GM21526 (cell line): ENCODE results near the gene MYH15.

Source experiments
- ATAC-seq: cut with Tn5 transposase; IDR thresholded peaks from one replicate; pipeline ENCODE4 v1.9.1; 2021; ENCODE audit warnings: moderate library complexity; ENCODE audit not compliant: unreplicated experiment, low FRiP score

Gene MYH15

DNA sequence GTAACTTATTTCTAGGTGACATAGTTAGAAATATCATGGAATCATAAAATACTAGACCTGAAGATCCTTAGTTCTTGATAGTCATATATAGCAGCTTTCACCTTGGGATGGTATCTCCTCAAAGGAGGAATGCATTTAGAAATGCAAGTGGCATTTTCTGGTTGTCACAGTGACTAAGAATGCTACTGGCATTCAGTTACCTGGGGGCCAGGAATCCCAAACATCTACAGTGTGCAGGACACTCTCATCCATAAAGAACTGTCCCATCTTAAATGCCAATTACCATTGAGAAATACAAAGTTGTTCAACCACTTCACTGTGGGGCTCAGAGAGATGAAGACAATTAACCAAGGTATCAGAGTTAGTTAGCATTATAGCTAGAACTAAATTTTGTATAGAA, 36.7 kb downstream of the MYH15 start:
- ATAC-seq = no peak

DNA sequence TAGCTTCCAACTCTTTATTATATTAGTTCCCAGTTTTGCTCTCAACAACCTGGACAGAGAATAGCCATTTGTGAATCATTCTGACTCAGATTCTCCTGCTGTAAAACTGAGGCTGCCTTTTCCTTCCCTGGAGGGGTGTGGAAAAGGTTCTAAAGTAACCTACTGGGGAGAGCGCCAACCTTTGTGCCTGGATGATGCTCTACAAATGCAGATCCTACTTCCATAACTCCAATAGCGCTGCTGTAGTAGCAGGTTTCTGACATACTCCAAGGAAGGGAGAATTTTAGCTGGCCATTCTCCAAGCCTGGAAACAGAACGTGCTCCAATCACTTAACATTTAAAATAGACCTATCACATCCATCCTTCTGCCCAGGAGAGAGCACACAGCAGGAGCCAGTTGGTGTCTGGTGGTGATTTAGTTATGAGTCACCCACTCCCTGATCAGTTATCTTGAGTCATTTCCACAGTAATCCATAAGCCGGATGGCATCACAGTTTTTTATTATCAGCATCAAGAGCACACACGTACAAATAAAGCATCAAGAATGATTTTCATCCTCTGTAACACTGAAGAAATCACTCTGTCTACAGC, 38.3 kb downstream of the MYH15 start:
- no peak for ATAC-seq

DNA sequence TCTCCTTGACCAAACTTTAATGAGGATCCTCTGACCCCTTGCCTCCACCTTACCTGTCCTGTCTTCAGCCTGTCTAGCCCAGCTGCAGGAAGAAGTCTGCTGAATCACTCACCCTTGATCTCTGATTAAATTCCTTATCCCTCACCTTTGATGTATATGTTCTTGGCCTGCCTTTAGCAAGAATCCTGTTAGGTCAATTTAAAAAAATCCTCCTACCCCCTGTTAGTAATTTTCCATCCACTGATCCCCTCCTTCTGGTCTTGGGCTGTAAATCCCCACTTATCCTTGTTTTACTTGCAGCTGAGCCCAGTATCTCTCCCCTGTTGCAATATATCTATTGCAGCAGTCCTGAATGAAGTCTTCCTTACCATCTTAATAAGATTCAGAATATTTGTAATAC, 39.0 kb downstream of the MYH15 start:
- ATAC-seq = no peak

DNA sequence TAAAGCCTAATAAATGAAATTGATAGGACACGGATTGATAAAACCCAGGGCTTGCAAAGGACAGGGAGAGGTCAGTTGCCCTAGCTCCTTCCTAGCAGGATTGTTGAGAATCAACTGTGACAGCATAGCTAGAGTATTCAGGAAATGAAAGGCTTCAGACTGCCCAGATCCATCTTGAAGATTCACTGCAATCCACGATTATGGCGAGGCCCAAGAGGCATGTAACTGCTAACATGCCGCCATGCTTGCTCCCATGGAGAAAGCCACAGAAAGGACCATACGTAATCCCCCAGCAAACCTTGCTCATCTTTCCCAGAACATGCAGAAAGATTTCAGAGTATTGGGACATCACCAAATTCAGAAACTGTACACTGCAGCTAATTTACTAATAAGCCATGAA, 41.3 kb downstream of the MYH15 start:
- no peak for ATAC-seq

DNA sequence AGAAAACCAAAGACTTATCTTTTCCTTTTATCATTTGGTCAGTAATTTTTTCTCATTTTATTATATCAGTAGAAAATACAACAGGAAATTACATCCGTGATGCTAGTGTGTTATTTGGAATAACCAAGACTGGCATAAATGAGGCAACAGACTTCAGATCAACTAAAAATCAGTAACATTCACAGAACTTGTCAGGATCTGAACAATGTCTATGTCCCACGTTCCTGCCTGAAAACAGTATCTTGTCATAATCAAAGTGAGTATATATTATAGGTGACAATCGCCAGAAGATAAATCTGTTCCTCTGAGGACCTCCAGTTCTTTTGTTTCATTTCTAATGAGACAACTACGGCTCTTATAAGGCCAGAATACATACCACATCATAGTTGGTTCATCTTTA, 41.8 kb downstream of the MYH15 start:
- no peak for ATAC-seq

DNA sequence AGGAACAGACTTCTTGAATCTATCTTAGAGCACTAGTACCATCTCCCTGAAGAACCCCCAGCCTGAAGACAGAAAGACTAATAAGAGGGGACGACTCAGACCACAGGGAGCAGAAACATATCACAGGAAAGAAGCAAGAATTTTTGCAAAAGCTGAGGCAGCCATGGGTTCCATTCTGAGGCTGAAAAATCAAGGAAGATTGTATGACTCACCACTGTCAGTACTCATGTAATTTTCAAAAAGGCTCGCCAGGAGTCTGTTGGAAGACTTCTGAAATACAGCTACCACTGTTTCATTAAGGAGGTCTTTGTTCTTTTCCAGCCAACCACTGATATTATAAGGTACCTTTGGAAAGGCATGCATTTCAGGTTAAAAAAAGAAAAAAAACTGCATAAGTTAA, 47.5 kb downstream of the MYH15 start:
- ATAC-seq = no peak

DNA sequence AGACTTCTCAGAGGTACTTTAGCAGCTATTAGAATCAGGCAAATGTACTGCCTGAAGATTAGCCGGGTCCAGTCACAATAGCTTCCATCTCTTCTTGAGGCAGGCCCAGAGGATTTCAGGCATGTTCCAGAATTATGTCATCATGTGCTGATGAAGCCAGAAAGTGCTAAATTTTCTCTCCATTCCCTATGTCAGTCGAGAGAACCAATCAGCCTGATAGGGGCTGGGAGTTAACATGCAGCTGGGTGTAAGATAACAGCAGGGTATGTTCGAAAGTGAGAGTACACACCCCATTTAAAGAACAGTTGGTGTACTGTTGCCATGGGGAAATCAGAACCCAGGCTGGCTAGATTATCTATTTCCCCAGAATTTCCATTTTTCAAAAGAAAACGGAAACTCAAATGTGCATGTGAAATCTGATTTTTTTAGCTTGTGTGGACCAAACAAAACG, 48.7 kb downstream of the MYH15 start:
- ATAC-seq = peak; percentile 65

DNA sequence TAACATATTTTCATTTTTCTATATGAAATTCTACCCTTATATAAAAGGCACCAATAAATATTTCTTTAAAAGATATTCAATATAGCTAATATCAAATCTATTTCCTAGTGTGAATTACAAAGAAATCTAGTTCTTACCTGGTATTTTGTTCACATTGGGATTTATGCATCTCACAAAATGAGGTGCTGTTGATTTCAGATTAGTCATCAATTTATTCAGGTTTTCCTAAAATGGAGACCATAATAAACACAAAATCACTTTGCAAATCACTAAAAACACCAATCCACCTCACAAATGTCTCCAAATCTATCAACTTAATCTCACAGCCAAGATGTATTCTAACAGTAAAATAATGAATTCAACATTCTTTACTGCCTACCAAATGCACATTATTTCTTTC, 51.2 kb downstream of the MYH15 start:
- no peak for ATAC-seq

DNA sequence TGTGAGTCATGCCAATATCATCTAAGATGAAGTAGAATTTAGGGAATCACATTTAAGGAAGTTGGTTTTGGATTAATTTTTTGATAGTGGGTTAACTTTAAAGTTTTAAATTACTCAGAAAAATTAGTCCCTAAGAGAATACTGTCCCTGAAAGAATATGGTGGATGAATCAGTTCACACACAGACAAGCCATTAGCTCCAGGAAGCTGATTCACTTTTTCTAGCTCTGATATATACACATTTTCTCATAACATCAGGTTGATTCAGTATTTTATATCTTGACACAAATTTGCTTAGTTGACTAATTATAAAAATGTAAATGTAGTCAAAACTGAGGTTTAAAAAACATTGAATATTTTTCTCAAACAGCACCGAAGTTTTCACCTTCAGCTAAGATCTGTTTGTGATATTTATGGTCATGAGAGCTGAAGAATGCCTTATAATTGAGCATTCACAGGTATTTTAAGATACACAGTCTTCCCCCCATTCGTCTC, 55.1 kb downstream of the MYH15 start:
- ATAC-seq = no peak

DNA sequence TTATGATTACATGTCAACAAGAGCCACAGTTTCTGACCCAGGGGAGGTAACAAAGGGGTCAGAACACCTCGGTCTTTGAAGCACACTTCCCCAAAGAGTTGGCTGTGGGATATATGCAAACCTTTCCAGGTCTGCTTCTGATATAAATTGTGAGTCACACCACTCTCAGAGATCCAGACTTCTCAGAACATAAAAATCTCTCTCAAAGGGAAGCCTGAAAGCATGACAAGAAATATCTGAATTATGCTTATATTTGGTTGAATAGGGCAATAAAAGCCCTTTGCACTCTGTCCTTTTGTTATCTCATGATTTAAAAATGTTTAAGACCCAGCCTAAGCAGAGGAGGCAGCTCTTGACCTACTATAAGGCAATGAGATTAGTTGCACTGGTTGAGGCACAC, 56.8 kb downstream of the MYH15 start:
- no peak for ATAC-seq

DNA sequence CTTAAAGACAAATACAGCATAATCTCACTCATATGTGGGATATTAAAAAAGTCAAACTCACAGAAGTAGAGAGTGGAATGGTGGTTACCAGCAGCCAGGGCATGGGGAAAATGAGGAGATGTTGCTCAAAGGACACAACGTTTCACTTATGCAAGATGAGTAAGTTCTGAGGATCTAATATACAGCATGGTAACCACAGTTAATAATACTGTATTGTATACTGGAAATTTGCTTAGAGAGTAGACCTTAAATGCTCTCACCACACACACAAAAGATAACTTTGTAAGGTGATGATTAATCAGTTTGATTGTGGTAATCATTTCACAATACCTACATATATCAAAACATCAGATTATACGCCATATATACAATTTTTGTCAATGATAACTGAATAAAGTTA, 60.0 kb downstream of the MYH15 start:
- no peak for ATAC-seq

DNA sequence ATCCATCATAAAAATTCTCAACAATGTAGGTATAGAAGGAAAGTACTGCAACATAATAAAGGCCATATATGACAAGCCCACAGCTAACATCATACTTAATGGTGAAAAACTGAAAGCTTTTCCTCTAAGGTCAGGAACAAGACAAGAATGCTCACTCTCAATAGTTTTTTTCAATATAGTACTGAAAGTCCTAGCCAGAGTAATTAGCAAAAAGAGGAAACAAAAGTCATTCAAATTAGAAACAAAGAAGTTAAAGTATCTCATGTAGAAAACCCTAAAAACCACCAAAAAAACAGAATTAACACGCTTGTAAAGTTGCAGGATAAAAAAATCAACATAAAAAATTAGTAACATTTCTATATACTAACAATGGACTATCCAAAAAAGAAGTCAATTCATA, 61.8 kb downstream of the MYH15 start:
- ATAC-seq = peak; percentile 83

DNA sequence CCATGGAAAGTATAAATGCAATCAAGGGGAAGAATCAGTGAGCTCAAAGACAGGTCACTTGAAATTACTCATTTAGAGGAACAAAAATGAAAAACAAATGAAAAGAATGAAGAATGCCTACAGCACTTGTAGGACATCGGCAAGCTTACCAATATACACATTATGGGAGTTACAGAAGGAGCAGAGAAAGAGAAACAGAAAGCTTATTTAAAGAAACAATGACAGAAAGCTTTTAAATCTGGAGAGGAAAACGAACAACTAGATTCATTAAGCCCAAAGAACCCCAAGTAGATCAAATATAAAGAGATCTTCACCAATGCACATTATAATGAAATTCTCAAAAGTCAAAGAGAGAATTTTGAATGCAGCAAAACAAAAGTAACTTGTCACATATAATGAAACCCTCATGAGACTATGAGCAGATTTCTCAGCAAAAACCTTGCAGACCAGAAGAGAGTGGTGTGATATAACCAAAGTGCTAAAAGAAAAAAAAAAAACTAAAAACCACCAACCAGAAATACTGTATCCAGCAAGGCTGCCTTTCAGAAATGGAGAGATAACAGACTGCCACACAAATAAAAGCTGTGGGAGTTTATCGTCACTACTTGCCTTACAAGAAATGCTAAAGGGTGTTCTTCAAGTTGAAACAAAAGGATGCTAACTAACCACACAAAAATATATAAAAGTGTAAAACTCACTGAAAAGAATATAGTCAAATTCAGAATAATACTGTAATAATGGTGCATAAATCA, 63.1 kb downstream of the MYH15 start:
- no peak for ATAC-seq

DNA sequence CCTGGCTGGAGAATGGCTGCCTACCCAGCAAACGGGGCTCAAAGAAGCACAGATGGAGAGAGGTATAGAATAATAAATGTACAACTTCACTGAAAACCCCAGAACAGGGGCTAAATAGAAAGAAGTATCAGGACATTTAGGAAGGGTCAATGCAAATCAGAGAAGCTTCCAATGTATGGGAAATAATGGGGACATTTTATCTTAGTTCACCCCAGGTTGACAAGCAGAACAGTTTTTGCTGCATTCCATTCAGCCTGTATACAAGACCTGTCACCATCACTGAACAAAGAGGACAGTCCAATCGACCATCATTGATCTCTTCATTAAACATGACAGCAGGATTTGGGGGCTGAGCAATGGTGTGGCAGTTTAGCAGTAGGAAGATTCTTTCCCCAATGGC, 68.1 kb downstream of the MYH15 start:
- ATAC-seq = no peak

DNA sequence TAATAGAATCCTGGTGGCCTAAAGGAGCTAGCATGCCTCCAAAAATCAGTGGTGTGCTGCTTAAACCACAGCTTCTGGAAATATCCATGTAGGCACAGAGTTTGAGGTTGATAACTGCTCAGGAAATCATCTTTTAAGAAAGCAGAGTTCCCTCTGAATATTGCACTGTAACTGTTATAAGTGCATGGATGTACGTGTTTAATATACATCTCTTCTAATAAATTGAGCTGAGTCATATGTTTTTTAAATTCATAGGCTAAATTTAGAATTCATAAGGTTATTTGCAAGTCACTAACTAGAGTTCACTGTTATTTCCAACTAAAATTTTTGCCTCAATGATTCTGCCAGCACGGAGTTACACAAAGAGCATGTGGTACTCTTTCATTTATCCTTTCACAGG, 68.9 kb downstream of the MYH15 start:
- no peak for ATAC-seq

DNA sequence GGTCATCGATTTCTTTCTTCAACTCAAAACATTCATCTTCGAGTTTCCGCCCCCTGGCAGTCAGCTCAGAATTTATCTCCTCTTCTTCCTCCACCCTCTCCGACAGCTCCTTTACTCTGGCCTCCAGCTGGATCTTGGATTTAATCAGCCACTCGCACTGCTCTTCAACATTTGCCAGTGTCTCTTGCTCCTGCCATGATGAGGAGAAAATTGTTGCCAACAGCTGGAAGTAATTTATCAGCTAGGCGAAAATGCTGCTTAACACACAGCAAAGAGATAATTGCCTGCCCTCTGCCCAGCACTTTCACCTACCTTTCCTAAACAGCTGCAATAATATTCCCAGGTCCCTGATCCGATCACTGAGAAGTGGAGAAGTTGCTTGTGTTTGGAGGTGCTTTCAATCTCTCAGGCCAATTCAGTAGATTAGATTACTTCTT, 69.3 kb downstream of the MYH15 start:
- no peak for ATAC-seq

DNA sequence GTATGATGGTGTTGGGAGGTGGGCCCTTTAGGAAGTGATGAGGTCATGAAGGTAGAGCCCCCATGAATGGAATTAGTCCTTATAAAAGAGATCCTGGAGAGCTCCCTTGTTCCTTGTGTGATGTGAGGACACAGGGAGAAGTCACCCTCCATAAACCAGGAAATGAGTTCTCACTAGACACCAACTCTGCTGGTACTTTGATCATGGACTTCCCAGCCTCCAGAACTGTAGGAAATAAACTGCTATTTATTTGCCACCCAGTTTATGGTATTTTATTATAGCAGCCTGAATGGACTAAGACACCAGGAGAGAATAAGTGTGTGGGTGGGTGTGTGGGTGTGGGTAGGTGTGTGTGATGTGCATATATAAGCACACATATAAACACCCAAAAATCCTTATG, 71.9 kb downstream of the MYH15 start:
- ATAC-seq = no peak

DNA sequence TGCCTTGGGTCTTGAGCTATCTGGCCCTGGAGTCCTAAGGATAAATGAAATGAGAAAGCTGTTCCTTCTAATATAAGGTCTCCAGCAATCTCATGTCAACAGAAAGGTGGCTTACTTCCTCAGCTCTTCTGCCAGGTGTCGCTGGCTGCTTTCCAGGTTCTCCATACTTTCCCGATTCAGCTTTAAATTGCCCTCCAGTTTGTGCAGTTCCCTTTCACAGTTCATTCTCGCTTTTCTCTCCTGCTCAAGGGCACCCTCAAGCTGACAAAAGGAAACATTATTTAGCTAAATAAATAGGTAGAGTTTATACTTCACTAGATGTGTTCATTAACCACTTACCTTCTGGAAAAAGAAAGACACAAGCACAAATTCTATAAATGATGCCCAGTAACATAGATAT, 73.0 kb downstream of the MYH15 start:
- no peak for ATAC-seq

DNA sequence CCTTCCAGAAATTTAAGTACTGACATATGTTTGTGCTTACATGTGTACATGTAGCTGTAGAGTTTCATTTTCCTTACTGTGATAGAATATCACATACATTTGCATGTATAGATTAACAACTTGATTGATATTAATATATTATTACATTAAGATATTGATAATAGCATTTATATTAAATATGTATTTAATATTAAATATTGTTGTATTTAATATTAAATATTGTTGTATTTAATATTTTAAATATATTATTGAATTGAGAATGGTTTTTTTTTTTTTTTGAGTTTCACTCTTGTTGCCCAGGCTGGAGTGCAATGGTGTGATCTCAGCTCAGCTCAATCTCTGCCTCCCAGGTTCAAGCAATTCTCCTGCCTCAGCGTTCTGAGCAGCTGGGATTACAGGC, 76.5 kb downstream of the MYH15 start:
- ATAC-seq = no peak

DNA sequence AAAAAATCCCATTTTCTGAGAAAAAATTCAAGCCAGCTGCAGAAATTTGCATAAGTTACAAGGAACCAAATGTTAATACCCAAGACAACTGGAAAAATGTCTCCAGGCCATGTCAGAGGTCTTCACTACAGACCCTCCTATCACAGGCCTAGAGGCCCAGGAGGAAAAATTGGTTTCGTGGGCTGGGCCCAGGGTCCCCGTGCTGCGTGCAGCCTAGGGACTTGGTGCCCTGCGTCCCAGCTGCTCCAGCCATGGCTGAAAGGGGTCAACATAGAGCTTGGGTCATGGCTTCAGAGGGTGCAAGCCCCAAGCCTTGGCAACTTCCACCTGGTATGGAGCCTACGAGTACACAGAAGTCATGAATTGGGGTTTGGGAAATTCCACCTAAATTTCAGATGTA, 78.0 kb downstream of the MYH15 start:
- ATAC-seq = no peak

DNA sequence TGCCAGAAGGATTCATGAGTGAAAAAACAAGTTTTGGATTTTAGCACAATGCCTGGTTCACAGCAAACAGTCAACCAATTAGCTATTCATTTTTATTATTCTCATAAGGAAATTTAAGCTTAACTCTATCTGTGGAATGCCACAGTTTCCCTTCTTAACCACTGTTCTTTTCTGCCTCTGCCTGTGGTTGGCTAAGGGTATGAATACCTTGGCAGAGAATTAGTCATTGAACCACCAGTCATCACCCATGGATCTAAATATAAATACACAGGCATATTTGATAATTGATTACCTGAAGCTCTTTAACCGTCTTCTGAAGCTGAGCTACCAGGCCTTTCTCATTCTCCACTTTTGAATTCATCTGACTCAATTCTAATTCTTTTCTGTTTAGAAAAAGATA, 79.9 kb downstream of the MYH15 start:
- no peak for ATAC-seq

DNA sequence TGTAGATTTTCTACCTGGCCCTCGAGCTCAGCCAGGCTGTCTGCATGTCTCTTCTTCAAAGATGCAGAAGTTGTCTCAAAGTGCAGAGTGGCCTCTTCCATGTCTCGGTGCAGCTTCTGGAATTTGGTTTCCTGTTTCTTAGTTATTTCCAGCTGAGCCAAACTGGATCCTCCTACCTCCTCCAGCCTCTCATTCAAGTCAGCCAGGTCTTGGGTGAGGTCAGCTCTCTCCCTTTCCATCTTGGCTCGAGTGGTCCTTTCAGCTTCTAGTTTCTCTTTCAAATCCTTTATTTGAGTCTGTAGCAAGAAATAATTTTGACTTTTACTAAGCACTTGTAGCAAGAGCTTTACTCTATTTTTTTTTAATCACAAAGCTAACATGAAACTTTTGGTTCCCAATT, 81.8 kb downstream of the MYH15 start:
- ATAC-seq = no peak
